ENCODE data around the gene PACSIN3.
A peak's percentile ranks its signal among the peaks of the same experiment; 100 is the strongest.
"Not testable (repeated sequence)": the region's sequence is repeated elsewhere in the genome, so short reads cannot be mapped to it uniquely, and the experiment has no call there.

The PACSIN3 gene

GRCh38 chr11:47186076-47186699 lies at the start of gene PACSIN3:
Gene PACSIN3 (minus strand): TSS chr11:47186434. CDS start chr11:47182727, 3,707 bp downstream.
- no peak for DNase-seq (ENCODE audit: low read depth in 2 of 2, low spot score in 1 of 2)

GRCh38 chr11:47235163-47235562 lies 48.9 kb upstream of the PACSIN3 start:
- no peak for DNase-seq (ENCODE audit: low read depth in 2 of 2, low spot score in 1 of 2)

GRCh38 chr11:47234669-47235100 lies 48.5 kb upstream of the PACSIN3 start:
- no peak for DNase-seq (ENCODE audit: low read depth in 2 of 2, low spot score in 1 of 2)

DNA sequence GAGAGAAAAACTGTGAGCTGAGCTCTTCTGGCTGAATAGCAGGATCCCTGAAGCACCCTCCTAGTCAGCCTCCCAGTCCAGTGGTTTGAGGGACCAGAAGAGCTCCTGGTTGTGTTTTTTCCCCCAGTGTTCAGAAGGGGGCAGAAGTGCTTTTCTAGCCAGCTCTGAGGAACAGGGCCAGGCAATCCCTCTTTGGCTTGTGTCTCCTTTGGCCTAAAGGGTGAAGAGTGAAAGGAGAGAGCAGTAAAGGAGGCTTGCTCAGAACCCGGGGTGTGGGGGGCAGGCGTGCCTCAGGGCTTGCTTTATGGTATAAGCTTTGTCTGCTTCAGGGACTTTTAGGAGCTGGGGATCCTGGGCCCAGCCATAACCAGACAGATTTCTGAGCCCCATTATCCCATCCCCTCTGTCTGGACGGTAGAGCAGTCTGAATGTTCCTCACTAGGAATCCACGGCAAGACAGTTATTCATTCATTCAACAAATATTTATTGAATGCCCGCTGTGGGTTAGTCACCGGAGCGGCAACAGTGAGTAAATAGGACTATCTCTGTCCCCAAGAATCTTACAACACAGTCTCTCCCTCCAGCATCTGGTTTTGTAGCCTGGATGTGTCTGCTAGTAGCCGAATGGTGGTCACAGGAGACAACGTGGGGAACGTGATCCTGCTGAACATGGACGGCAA lies 47.9 kb upstream of the PACSIN3 start:
- DNase-seq (ENCODE audit: low read depth in 2 of 2, low spot score in 1 of 2), result no peak

- no peak for DNase-seq (ENCODE audit: low read depth in 2 of 2, low spot score in 1 of 2)
Observed at GRCh38 chr11:47233051-47233450, 46.8 kb upstream of the PACSIN3 start.

- no peak for DNase-seq (ENCODE audit: low read depth in 2 of 2, low spot score in 1 of 2)
Observed at GRCh38 chr11:47229161-47229560, 42.9 kb upstream of the PACSIN3 start.

GRCh38 chr11:47225552-47226400 lies 39.5 kb upstream of the PACSIN3 start:
- DNase-seq (ENCODE audit: low read depth in 2 of 2, low spot score in 1 of 2), result no peak

DNA sequence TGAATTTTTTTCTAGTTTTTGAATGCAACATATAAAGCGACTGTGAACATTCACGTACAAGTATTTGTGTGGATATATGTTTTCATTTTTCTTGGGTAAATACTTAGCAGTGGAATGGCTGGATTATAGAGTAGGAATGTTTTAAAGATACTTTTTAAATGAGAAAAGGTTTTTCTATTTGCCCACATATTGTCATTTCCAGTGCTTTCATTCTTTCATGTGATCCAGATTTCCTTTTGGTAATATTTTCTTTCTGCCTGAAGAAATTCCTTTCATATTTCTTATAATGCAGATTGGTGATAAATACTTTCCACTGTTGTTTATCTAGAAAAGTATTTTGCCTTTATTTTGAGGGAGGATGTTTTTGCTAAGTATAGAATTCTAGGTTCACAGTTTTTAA lies 36.5 kb upstream of the PACSIN3 start:
- DNase-seq (ENCODE audit: low read depth in 2 of 2, low spot score in 1 of 2), result no peak

DNA sequence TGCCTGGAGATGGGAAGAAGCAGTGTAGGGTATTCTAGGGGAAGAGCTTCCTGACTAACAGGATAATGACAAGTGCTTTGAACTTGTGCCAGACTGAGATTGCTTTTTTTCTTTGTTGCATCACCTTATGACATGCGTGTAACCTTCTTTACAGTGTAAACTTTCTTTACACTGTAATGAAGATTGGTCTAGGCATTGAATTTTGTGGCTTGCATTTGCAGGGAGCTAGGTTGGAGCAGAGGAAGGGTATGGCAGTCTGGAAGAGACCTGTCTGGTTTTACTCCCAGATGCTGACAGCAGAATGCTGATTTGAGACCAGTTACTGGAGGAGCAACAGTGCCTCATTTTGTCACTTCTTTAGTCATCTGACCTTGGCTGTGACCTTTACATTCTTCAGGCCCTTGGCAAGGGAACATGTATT lies 34.2 kb upstream of the PACSIN3 start:
- DNase-seq (ENCODE audit: low read depth in 2 of 2, low spot score in 1 of 2), result no peak

DNA sequence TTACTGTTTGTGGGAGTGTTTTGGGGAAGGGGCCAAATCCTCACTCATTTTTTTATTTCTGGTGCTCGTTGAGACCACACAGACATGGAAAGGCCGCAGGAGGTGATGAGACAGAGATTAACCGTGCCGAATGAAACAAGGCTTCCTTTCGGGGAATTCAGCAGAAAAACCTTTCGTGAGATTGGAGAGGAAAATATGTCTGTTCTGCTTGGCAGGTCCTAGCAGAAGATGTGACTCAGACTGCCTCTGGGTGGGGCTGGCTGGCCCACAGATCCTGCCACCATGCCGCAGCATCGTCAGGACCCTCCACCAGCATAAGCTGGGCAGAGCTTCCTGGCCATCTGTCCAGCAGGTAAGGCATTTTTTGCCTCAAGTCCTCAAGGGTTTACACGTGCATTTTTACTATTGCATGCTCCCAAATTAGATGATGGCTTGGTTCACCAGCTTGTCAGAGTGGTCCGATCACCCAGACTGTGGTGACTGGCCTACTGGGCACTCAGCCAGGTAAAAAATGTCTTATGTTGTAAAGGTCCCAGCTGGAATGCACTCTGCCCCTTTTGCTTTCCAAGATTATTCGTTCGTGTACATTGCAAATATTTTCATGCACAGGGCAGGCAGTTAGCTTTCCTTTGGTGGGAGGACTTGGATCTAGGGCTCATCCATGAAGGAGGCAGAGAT lies 30.0 kb upstream of the PACSIN3 start:
- peak; percentile 37 to 55 for DNase-seq (ENCODE audit: low read depth in 2 of 2, low spot score in 1 of 2)

GRCh38 chr11:47215366-47215910 lies 29.2 kb upstream of the PACSIN3 start:
- no peak for DNase-seq (ENCODE audit: low read depth in 2 of 2, low spot score in 1 of 2)

DNA sequence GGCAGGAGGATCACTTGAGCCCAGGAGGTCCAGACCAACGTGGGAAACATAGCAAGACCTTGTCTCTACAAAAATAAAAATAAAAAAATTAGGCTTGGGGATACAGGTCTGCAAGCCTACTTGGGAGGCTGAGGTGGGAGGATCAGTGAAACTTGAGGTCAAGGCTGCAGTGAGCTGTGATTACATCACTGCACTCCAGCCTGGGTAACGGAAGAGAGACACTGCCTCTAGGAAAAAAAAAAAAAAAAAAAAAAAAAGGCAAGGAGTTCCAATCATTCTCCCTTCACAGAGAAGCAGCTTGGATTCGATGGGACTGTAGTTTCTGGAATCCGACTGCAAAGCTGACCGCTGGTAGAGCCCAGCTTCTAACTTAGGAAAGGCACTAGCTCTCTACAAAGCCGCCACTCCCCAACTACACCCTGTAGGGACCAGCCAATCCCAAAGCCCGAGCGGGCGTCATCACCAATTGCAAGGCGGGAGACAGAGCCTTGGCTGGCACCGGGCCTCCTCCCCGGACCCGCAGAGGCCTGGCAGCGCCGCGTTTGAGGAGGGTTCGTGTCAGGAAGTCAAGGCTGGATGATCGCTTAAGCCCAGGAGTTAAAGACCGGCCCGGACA lies 27.8 kb upstream of the PACSIN3 start:
- DNase-seq (ENCODE audit: low read depth in 2 of 2, low spot score in 1 of 2), result peak; percentile 67 to 68

DNA sequence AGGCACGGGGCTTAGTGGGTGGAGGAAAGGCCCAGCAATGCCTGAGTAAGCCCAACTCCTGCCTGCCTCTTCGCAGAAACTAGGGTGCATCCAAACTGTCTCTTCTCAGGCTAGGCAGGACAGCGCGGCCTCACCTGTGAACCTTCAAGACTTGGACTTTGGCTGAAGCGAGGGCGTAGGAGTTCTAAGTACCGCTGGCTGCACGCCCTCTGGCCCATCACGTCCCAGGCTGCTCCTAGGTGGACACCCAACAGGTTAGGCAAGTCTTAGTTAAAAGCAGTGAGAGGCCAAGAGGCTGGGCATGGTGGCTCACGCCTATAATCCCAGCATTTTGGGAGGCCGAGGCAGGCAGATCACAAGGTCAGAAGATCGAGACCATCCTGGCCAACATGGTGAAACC lies 26.7 kb upstream of the PACSIN3 start:
- DNase-seq (ENCODE audit: low read depth in 2 of 2, low spot score in 1 of 2), result no peak

DNA sequence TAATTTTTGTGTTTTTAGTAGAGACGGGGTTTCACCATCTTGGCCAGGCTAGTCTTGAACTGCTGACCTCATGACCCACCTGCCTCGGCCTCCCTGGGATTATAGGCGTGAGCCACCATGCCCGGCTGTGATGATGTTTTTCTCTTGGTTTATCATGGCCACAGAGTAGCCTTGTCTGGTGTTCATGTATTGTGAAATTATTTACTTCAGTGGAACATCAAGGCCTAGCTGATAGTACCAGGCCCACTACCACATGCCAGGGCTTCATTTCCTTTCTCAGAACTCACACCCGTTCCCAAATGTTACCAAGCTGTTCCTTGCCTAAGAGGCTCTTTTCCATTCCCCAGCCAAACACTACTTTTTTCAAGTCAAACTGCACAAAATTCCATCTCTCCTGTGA lies 22.4 kb upstream of the PACSIN3 start:
- DNase-seq (ENCODE audit: low read depth in 2 of 2, low spot score in 1 of 2), result no peak

DNA sequence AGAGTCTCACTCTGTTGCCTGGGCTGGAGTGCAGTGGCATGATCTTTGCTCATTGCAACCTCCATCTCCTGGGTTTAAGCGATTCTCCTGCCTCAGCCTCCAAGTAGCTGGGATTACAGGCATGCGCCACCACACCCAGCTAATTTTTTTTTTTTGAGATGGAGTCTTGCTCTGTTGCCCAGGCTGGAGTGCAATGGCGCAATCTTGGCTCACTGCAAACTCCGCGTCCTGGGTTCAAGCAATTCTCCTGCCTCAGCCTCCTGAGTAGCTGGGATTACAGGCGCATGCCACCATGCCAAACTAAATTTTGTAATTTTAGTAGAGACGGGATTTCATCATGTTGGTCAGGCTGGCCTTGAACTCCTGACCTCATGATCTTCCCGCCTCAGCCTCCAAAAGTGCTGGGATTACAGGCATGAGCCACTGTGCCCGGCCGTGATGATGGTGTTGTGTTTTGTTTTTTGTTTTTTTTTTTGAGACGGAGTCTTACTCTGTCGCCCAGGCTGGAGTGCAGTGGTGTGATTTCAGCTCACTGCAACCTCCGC lies 21.8 kb upstream of the PACSIN3 start:
- not testable (repeated sequence) for DNase-seq (ENCODE audit: low read depth in 2 of 2, low spot score in 1 of 2)

DNA sequence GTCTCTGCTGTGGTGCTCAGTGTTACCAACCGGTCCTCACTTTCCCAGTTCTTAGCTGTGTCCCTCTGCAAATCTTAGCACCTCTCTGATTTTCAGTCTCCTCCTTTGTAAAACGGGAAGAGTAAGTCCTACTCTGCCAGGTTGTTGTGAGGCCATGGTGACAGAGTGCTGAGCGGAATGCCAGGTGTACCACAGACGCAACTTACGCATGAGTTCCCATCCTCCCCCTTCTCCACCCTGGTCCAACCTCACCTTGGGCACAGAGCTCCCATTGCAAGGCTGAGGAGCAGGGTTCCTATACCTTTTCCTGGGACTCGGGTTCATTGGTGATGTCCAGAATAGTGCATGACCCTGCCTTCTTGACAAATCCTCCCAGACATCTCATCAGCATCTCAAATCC lies 21.2 kb upstream of the PACSIN3 start:
- DNase-seq (ENCODE audit: low read depth in 2 of 2, low spot score in 1 of 2), result no peak

- DNase-seq (ENCODE audit: low read depth in 2 of 2, low spot score in 1 of 2), result not testable (repeated sequence)
Observed at GRCh38 chr11:47206577-47206976, 20.3 kb upstream of the PACSIN3 start.

GRCh38 chr11:47204637-47204989 lies 18.4 kb upstream of the PACSIN3 start:
- no peak for DNase-seq (ENCODE audit: low read depth in 2 of 2, low spot score in 1 of 2)

DNA sequence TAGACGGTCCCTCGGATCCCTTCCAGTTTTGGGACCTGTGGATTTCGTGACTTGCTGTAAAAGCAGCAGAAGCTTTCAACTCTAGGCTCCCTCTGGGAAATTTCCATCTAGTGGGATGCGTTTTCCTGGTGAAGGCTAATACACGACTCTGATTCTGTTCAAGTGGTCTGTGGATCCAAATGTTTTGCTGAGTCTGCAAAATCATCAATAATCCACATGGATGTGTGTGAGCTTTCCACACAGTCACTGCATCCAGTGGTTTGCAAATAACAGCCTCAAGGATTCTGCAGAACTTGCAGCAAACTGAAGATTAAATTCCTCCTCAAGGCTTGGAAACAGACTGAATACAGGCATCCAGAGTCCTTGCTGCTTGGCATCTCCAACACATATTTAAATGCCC lies 16.3 kb upstream of the PACSIN3 start:
- DNase-seq (ENCODE audit: low read depth in 2 of 2, low spot score in 1 of 2), result no peak

GRCh38 chr11:47201015-47201414 lies 14.8 kb upstream of the PACSIN3 start:
- DNase-seq (ENCODE audit: low read depth in 2 of 2, low spot score in 1 of 2), result no peak

Measured in stimulated activated CD8-positive, alpha-beta memory T cell treated with anti-CD3 and anti-CD28 coated beads, Interleukin-4, amount 100 ng/mL, for 4 hours (primary cell).